HEK293 (cell line): Measurements from ENCODE around the gene ZSWIM2.

Experiments used
- CTCF ChIA-PET: fragments of 350-600 bp; formaldehyde crosslinking; extraction: SDS; loops from one replicate; lab custom pipeline; 2021; ENCODE audit warnings: antibody characterized with exemption; lab: Yijun Ruan, JAX
- POLR2A ChIA-PET: fragments of 300-600 bp; formaldehyde crosslinking; extraction: SDS; loops from one replicate; lab custom pipeline; 2020; ENCODE audit warnings: antibody characterized with exemption, inconsistent platforms; lab: Yijun Ruan, JAX
- H3K27ac ChIP-seq: fragments of 200-500 bp; sonication (Bioruptor generic); 2 replicates; pipeline ENCODE4 v1.5.1; 2014; ENCODE audit warnings: low read depth, low read length, control low read depth, inconsistent platforms; ENCODE audit errors: extremely low read depth
- H3K36me3 ChIP-seq, 2 experiments: fragments of 200-500 bp in 1 of 2; sonication (Bioruptor generic) in 1 of 2; 1 replicate in 1 of 2; 2 replicates in 1 of 2; pipeline ENCODE4 v1.5.1; 2014 to 2017; ENCODE audit warnings: inconsistent platforms in 2 of 2, low read length in 2 of 2; ENCODE audit not compliant: control insufficient read depth in 2 of 2, insufficient read depth in 1 of 2
- H3K4me1 ChIP-seq: fragments of 200-500 bp; sonication (Bioruptor generic); 2 replicates; pipeline ENCODE4 v1.5.1; 2014; ENCODE audit warnings: mild to moderate bottlenecking, low read length, inconsistent platforms; ENCODE audit not compliant: control insufficient read depth, insufficient read depth
- H3K4me3 ChIP-seq: 2 replicates; pipeline ENCODE4 v1.5.1; 2011; ENCODE audit warnings: low read depth, mild to moderate bottlenecking, control low read depth, low read length, moderate library complexity
- H3K9me3 ChIP-seq: fragments of 200-500 bp; sonication (Bioruptor generic); 2 replicates; pipeline ENCODE4 v1.5.1; 2014; ENCODE audit warnings: low read depth, low read length, inconsistent platforms; ENCODE audit not compliant: control insufficient read depth, insufficient read depth
- IKZF3 ChIP-seq: fragments of 450-650 bp; IDR thresholded peaks from 2 replicates; pipeline ENCODE4 v1.5.0; 2018; ENCODE audit warnings: missing biosample characterization, mild to moderate bottlenecking, missing genetic modification characterization, moderate library complexity
- KLF7 ChIP-seq: fragments of 450-650 bp; formaldehyde crosslinking; IDR thresholded peaks from 2 replicates; pipeline ENCODE4 v1.5.1; 2016; ENCODE audit warnings: missing biosample characterization, missing genetic modification characterization, borderline replicate concordance
- MYNN ChIP-seq: fragments of 450-650 bp; formaldehyde crosslinking; IDR thresholded peaks from 2 replicates; pipeline ENCODE4 v1.5.1; 2016; ENCODE audit warnings: missing biosample characterization, missing genetic modification characterization, borderline replicate concordance
- OSR2 ChIP-seq: fragments of 450-650 bp; formaldehyde crosslinking; IDR thresholded peaks from 2 replicates; pipeline ENCODE4 v1.5.1; 2016; ENCODE audit warnings: missing biosample characterization, missing genetic modification characterization
- RBAK ChIP-seq: fragments of 450-650 bp; formaldehyde crosslinking; IDR thresholded peaks from 2 replicates; pipeline ENCODE4 v1.5.1; 2016; ENCODE audit warnings: missing biosample characterization, missing genetic modification characterization
- YY1 ChIP-seq: fragments of 450-650 bp; formaldehyde crosslinking; IDR thresholded peaks from 2 replicates; pipeline ENCODE4 v1.5.1; 2018; ENCODE audit warnings: missing biosample characterization, missing genetic modification characterization
- ZBTB17 ChIP-seq: fragments of 450-650 bp; formaldehyde crosslinking; IDR thresholded peaks from 2 replicates; pipeline ENCODE4 v1.5.1; 2016; ENCODE audit warnings: missing biosample characterization, missing genetic modification characterization
- ZBTB8A ChIP-seq: fragments of 450-650 bp; formaldehyde crosslinking; IDR thresholded peaks from 2 replicates; pipeline ENCODE4 v1.5.1; 2016; ENCODE audit warnings: missing biosample characterization, missing genetic modification characterization
- ZNF175 ChIP-seq: fragments of 450-650 bp; formaldehyde crosslinking; IDR thresholded peaks from 2 replicates; pipeline ENCODE4 v1.5.1; 2016; ENCODE audit warnings: missing biosample characterization, missing genetic modification characterization
- ZNF2 ChIP-seq: fragments of 450-650 bp; formaldehyde crosslinking; IDR thresholded peaks from 2 replicates; pipeline ENCODE4 v1.5.1; 2016; ENCODE audit warnings: missing biosample characterization, missing genetic modification characterization
- ZNF248 ChIP-seq: fragments of 450-650 bp; formaldehyde crosslinking; IDR thresholded peaks from 2 replicates; pipeline ENCODE4 v1.5.1; 2017; ENCODE audit warnings: missing biosample characterization, missing genetic modification characterization
- ZNF274 ChIP-seq, 2 experiments: fragments of 200-500 bp in 1 of 2; fragments of 450-650 bp in 1 of 2; sonication (Bioruptor generic) in 1 of 2; formaldehyde crosslinking in 1 of 2; IDR thresholded peaks; 2 replicates each; pipeline versions ENCODE4 v1.5.1 to v1.6.1; 2014 to 2016; ENCODE audit warnings: borderline replicate concordance in 1 of 2, inconsistent platforms in 1 of 2, low read length in 1 of 2, missing biosample characterization in 1 of 2, missing genetic modification characterization in 1 of 2
- ZNF335 ChIP-seq: fragments of 450-650 bp; formaldehyde crosslinking; conservative IDR thresholded peaks from 2 replicates; pipeline ENCODE4 v1.5.1; 2016; ENCODE audit warnings: missing biosample characterization, missing genetic modification characterization
- ZNF350 ChIP-seq: fragments of 450-650 bp; formaldehyde crosslinking; IDR thresholded peaks from 2 replicates; pipeline ENCODE4 v1.5.0; 2017; ENCODE audit warnings: missing biosample characterization, mild to moderate bottlenecking, missing genetic modification characterization
- ZNF677 ChIP-seq: fragments of 450-650 bp; IDR thresholded peaks from 2 replicates; pipeline ENCODE4 v1.5.0; 2018; ENCODE audit warnings: missing biosample characterization, mild to moderate bottlenecking, missing genetic modification characterization, moderate library complexity
- ZNF707 ChIP-seq: fragments of 450-650 bp; formaldehyde crosslinking; IDR thresholded peaks from 2 replicates; pipeline ENCODE4 v1.5.1; 2016; ENCODE audit warnings: missing biosample characterization, missing genetic modification characterization
- TF ChIP-seq, protein P1 (sequence below): fragments of 450-650 bp; formaldehyde crosslinking; IDR thresholded peaks from 2 replicates; pipeline ENCODE4 v1.5.1; 2017; ENCODE audit warnings: missing biosample characterization, mild to moderate bottlenecking, missing genetic modification characterization, moderate library complexity
- TF ChIP-seq, protein P2 (sequence below): fragments of 450-650 bp; formaldehyde crosslinking; IDR thresholded peaks from 2 replicates; pipeline ENCODE4 v1.5.1; 2016; ENCODE audit warnings: missing biosample characterization, missing genetic modification characterization
- TF ChIP-seq, protein P3 (sequence below): fragments of 450-650 bp; formaldehyde crosslinking; IDR thresholded peaks from 2 replicates; pipeline ENCODE4 v1.5.1; 2016; ENCODE audit warnings: missing biosample characterization, missing genetic modification characterization
- TF ChIP-seq, protein P4 (sequence below): fragments of 450-650 bp; formaldehyde crosslinking; IDR thresholded peaks from 2 replicates; pipeline ENCODE4 v1.5.1; 2016; ENCODE audit warnings: missing biosample characterization, missing genetic modification characterization

Gene ZSWIM2

DNA sequence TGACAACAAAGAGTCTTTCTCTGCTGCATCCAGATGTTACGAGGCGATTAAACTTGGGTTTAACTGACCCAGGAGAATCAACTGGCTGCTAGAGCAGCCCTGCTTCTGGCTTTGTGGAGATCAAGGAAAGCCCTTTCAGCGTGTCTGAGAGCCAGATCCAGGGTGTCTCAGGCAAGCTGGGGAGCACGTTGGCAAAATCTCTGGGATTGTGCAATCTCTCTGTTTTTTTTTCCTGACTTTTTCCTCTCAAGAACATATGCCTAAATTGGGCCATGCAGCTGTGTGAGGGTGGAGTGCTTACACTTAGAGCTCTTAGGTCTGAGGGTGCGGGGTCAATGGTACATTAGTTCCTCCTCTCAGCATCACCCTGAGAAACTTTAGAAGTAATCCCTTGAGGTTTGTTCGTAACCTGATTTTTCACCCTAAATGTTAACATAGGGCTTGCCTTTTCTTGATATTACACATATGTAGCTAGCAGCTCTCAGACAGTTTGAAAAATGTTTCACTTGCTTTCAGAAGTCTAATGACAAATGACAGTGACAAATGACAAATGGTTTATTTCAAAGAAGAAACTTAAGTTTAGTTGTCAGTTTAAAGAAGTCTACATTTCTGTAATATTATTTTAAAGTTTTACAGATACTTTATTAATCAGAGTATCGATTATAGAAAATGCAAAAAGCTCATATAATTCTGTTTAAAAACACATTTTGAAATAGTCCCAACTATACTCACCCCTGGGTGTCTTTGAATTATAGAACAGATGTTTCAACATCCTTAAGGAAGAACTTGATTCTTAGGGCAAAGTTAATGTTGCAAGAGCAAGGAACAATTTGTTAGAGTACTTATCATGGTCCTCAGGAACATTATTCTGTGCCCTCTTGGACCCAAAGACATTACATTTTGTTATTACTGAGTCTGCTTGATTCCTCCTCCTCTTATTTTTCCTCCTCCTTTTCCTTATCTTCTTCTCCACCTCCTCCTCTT, 38.4 kb upstream of the ZSWIM2 start:
- Histone ChIP-seq H3K4me3 (no peak overlapping the region), H3K4me1 (peaks cover 2% of the 10 kb centered on the region; the same call in 1 of the 2 replicates), H3K36me3 (no peaks in the 10 kb centered on the region), H3K9me3 (no peaks in the 10 kb centered on the region), H3K27ac (no peak overlapping the region)
- CTCF ChIA-PET: interaction anchor here (0.6 to 0.7 kb wide), 3 partner anchors 20 to 518 kb away, joined by 3 read pairs; no protein-coding TSS in a partner anchor
- TF ChIP-seq ZNF248 (tag by site-specific recombination): no peak
- TF ChIP-seq ZNF2 (tag by site-specific recombination): no peak
- no peak for TF ChIP-seq RBAK (tag by site-specific recombination)
- TF ChIP-seq MYNN: no peak
- TF ChIP-seq ZNF677 (tag by site-specific recombination): no peak
- TF ChIP-seq OSR2: no peak
- TF ChIP-seq KLF7 (tag by site-specific recombination): no peak
- TF ChIP-seq, protein P1, sequence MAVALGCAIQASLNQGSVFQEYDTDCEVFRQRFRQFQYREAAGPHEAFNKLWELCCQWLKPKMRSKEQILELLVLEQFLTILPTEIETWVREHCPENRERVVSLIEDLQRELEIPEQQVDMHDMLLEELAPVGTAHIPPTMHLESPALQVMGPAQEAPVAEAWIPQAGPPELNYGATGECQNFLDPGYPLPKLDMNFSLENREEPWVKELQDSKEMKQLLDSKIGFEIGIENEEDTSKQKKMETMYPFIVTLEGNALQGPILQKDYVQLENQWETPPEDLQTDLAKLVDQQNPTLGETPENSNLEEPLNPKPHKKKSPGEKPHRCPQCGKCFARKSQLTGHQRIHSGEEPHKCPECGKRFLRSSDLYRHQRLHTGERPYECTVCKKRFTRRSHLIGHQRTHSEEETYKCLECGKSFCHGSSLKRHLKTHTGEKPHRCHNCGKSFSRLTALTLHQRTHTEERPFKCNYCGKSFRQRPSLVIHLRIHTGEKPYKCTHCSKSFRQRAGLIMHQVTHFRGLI (tag by site-specific recombination): no peak
- no peak for TF ChIP-seq ZNF335
- TF ChIP-seq ZNF707 (tag by site-specific recombination): no peak
- TF ChIP-seq, protein P2, sequence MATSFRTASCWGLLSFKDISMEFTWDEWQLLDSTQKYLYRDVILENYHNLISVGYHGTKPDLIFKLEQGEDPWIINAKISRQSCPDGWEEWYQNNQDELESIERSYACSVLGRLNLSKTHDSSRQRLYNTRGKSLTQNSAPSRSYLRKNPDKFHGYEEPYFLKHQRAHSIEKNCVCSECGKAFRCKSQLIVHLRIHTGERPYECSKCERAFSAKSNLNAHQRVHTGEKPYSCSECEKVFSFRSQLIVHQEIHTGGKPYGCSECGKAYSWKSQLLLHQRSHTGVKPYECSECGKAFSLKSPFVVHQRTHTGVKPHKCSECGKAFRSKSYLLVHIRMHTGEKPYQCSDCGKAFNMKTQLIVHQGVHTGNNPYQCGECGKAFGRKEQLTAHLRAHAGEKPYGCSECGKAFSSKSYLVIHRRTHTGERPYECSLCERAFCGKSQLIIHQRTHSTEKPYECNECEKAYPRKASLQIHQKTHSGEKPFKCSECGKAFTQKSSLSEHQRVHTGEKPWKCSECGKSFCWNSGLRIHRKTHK: no peak
- TF ChIP-seq IKZF3: no peak
- TF ChIP-seq, protein P3, sequence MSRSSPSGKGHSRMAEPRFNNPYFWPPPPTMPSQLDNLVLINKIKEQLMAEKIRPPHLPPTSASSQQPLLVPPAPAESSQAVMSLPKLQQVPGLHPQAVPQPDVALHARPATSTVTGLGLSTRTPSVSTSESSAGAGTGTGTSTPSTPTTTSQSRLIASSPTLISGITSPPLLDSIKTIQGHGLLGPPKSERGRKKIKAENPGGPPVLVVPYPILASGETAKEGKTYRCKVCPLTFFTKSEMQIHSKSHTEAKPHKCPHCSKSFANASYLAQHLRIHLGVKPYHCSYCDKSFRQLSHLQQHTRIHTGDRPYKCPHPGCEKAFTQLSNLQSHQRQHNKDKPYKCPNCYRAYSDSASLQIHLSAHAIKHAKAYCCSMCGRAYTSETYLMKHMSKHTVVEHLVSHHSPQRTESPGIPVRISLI (tag by site-specific recombination): no peak
- TF ChIP-seq, protein P4, sequence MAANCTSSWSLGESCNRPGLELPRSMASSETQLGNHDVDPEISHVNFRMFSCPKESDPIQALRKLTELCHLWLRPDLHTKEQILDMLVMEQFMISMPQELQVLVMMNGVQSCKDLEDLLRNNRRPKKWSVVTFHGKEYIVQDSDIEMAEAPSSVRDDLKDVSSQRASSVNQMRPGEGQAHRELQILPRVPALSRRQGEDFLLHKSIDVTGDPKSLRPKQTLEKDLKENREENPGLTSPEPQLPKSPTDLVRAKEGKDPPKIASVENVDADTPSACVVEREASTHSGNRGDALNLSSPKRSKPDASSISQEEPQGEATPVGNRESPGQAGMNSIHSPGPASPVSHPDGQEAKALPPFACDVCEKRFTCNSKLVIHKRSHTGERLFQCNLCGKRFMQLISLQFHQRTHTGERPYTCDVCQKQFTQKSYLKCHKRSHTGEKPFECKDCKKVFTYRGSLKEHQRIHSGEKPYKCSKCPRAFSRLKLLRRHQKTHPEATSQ (tag by site-specific recombination): no peak
- TF ChIP-seq ZBTB17 (tag by site-specific recombination): no peak
- no peak for TF ChIP-seq ZNF274 (IDR thresholded peaks at IDR 0.05; ENCODE audit: low read length)
- TF ChIP-seq ZNF274 (tag by site-specific recombination; IDR thresholded peaks at IDR 0.05; ENCODE audit: borderline replicate concordance): no peak
- TF ChIP-seq YY1: no peak
- no peak for TF ChIP-seq ZNF350 (tag by site-specific recombination)
- TF ChIP-seq ZNF175 (tag by site-specific recombination): no peak
- no peak for TF ChIP-seq ZBTB8A (tag by site-specific recombination)
- POLR2A ChIA-PET: no interaction called here
